Spleen (tissue), 11 donors: ENCODE data around the gene ACMSD. TPM values are rescaled to one million over a fixed set of nuclear protein-coding genes. Genes with fewer than 3 reads are reported as not detected.

Experiments
- DNase-seq: peaks from one replicate; pipeline ENCODE4 v3.0.0-alpha.2; 2020
- H3K27ac ChIP-seq, 8 donors: fragments of 200-600 bp; sonication (generic) in 7 of 8; 1 replicate in 4 of 8; 2 replicates in 4 of 8; pipeline versions ENCODE4 v1.5.0 to v1.8.0; 2016 to 2021; ENCODE audit warnings: inconsistent platforms in 4 of 8, mild to moderate bottlenecking in 4 of 8, moderate library complexity in 1 of 8
- H3K27me3 ChIP-seq, 7 donors: fragments of 200-600 bp; sonication (generic) in 6 of 7; replicated peaks in 1 of 7; 1 replicate in 4 of 7; 2 replicates in 3 of 7; pipeline versions ENCODE4 v1.5.0 to v1.8.0; 2016 to 2021; ENCODE audit warnings: inconsistent platforms in 3 of 7, mild to moderate bottlenecking in 1 of 7
- H3K36me3 ChIP-seq, 6 donors: fragments of 200-600 bp; sonication (generic) in 5 of 6; 1 replicate in 4 of 6; 2 replicates in 2 of 6; pipeline versions ENCODE4 v1.5.0 to v1.8.0; 2016 to 2021; ENCODE audit warnings: inconsistent platforms in 2 of 6
- H3K4me1 ChIP-seq, 6 donors: fragments of 200-600 bp; sonication (generic) in 5 of 6; 1 replicate in 3 of 6; 2 replicates in 3 of 6; pipeline versions ENCODE4 v1.5.0 to v1.8.0; 2016 to 2021; ENCODE audit warnings: inconsistent platforms in 3 of 6
- H3K4me3 ChIP-seq, 8 donors: fragments of 200-600 bp; sonication (generic) in 7 of 8; 1 replicate in 4 of 8; 2 replicates in 4 of 8; pipeline versions ENCODE4 v1.5.0 to v1.8.0; 2016 to 2021; ENCODE audit warnings: inconsistent platforms in 4 of 8, mild to moderate bottlenecking in 4 of 8, moderate library complexity in 2 of 8
- H3K9me3 ChIP-seq, 8 donors: fragments of 200-600 bp; sonication (generic) in 7 of 8; 1 replicate in 4 of 8; 2 replicates in 4 of 8; pipeline versions ENCODE4 v1.5.0 to v1.8.0; 2016 to 2021; ENCODE audit warnings: inconsistent platforms in 4 of 8
- POLR2A ChIP-seq, 3 donors: fragments of 450-650 bp; IDR thresholded peaks; one replicate each; pipeline ENCODE4 v1.5.1; 2017; ENCODE audit warnings: antibody characterized with exemption in 3 of 3, mild to moderate bottlenecking in 1 of 3
- POLR2AphosphoS5 ChIP-seq, 3 donors: sonication (generic); formaldehyde crosslinking; IDR thresholded peaks; one replicate each; pipeline ENCODE4 v1.5.1; 2017; ENCODE audit warnings: antibody characterized with exemption in 3 of 3
- WGBS, 5 donors: extraction: QIAGEN DNeasy Blood & Tissue Kit in 3 of 5; methylation state at CpG; one replicate each; pipeline versions ENCODE4 v1.1.5 to v1.1.7; 2013 to 2018; 5-methylcytosine and 5-hydroxymethylcytosine counted together
- intact Hi-C: fragments of 100-400 bp; cut with DNase I; formaldehyde crosslinking; loops from one replicate; pipeline ENCODE4 v1.15.0; 2023; ENCODE audit warnings: low total_unique reads
- polyA plus RNA-seq, 3 donors: library from polyadenylated mRNA; stranded (reverse); fragments of 200-250 nt; gene quantifications; one replicate each; pipeline ENCODE4 v1.2.1, GENCODE V29; 2013
- total RNA-seq, 7 donors: library from RNA; depleted of rRNA in 3 of 7; stranded (reverse); fragments of >200 nt in 3 of 7; fragmentation: NEBNext Ultra II Directional in 4 of 7; extraction: Animal tissue kit (Norgen Biotek cat#: 25700) in 4 of 7; gene quantifications; one replicate each; pipeline versions ENCODE4 v1.1.0 to v1.2.1, GENCODE V29; 2016 to 2021
- TF ChIP-seq, protein P1 (sequence below), 11 experiments: fragments of 200-600 bp in 7 of 11; fragments of 450-650 bp in 4 of 11; sonication (generic) in 4 of 11; IDR thresholded peaks in 8 of 11; conservative IDR thresholded peaks in 3 of 11; 1 replicate in 7 of 11; 2 replicates in 4 of 11; pipeline versions ENCODE4 v1.4.0 to v1.8.0; 2016 to 2021; ENCODE audit warnings: antibody characterized with exemption in 11 of 11, inconsistent platforms in 4 of 11, mild to moderate bottlenecking in 1 of 11
- donor health status: healthy with polysubstance abuse.
- donor health status: DM: no; HTN: no; CAD: no; lungs with moderate emphysema.
- donor health status: DM: no; HTN: no; CAD: no.
- donor health status: Bipolar disorder and iron deficiency.
- donor health status: healthy.
- donor health status: DM: no; HTN: no; CAD: no.
- donor health status: DM: yes; HTN: yes; CAD: no.

Gene ACMSD
- total and polyA plus RNA-seq, 10 donors = not detected

DNA sequence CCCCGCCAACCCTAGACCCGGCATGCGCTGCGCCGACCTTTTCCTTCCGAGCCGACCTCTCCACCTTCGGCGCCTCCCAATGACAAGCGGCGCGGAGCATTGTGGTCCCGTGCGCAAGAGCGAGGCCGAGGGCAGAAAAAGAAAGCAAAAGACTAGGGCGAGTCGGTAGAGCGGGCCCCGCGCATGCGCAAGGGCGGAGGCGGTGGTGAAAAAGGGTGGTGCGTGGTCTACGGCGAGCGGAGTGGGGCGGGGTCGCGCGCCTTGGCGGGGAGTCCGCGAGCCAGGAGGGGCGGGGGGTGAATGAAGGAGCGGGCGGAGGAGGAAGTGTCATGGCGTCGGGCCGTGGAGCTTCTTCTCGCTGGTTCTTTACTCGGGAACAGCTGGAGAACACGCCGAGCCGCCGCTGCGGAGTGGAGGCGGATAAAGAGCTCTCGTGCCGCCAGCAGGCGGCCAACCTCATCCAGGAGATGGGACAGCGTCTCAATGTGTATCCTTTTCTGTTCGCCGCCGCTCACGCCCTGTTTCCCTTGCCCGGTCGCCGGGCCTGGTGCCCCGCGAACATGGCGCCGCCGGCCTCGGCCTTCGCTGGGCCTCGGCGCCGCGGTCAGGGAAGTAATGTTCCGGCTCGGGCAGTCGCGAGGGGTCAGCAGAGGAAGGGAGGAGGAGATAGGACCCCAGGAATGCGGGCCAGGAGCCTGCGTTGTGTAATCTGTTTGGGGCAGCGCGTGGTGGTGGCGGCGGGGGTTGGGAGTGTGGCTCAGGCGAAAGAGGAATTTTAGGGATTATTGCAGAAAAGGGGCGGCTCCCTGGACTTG lies 80.3 kb downstream of the ACMSD start, which contains the start of gene CCNT2:
Gene CCNT2, plus strand, starts transcription at position 297 of the 815 bp plus-strand sequence. Its CDS starts 33 bp downstream, at position 330.
- 0 to 1% (median 0%) methylated on average over 44 to 83 of the region's 83 CpGs for WGBS, 5 donors
- intact Hi-C loops = no loop called here
- Histone ChIP-seq H3K36me3 (peaks cover 0 to 20% (median 0%) of the 10 kb centered on the region in 6 donors), H3K4me3 (peak within 1 kb of the TSS; percentile 80 to 96 (median 88)), H3K4me1 (peaks cover 33 to 58% (median 51%) of the 10 kb centered on the region in 6 donors), H3K27ac (peak within 1 kb of the TSS; percentile 93 to 99 (median 97)), H3K27me3 (no peaks in the 10 kb centered on the region), H3K9me3 (no peaks in the 10 kb centered on the region)
- TF ChIP-seq POLR2A (IDR thresholded peaks at IDR 0.05) (peak in 1 of 3 donors; percentile 7), POLR2AphosphoS5 (IDR thresholded peaks at IDR 0.05) (peak; percentile 85 to 96 (median 93))
- TF ChIP-seq, protein P1, sequence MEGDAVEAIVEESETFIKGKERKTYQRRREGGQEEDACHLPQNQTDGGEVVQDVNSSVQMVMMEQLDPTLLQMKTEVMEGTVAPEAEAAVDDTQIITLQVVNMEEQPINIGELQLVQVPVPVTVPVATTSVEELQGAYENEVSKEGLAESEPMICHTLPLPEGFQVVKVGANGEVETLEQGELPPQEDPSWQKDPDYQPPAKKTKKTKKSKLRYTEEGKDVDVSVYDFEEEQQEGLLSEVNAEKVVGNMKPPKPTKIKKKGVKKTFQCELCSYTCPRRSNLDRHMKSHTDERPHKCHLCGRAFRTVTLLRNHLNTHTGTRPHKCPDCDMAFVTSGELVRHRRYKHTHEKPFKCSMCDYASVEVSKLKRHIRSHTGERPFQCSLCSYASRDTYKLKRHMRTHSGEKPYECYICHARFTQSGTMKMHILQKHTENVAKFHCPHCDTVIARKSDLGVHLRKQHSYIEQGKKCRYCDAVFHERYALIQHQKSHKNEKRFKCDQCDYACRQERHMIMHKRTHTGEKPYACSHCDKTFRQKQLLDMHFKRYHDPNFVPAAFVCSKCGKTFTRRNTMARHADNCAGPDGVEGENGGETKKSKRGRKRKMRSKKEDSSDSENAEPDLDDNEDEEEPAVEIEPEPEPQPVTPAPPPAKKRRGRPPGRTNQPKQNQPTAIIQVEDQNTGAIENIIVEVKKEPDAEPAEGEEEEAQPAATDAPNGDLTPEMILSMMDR (IDR thresholded peaks at IDR 0.05 in 8 of 11, conservative IDR thresholded peaks at IDR 0.05 in 3 of 11) = peak in 4 of 11 experiments; percentile 15 to 37 (median 29)
- DNase-seq = peak; percentile 100

DNA sequence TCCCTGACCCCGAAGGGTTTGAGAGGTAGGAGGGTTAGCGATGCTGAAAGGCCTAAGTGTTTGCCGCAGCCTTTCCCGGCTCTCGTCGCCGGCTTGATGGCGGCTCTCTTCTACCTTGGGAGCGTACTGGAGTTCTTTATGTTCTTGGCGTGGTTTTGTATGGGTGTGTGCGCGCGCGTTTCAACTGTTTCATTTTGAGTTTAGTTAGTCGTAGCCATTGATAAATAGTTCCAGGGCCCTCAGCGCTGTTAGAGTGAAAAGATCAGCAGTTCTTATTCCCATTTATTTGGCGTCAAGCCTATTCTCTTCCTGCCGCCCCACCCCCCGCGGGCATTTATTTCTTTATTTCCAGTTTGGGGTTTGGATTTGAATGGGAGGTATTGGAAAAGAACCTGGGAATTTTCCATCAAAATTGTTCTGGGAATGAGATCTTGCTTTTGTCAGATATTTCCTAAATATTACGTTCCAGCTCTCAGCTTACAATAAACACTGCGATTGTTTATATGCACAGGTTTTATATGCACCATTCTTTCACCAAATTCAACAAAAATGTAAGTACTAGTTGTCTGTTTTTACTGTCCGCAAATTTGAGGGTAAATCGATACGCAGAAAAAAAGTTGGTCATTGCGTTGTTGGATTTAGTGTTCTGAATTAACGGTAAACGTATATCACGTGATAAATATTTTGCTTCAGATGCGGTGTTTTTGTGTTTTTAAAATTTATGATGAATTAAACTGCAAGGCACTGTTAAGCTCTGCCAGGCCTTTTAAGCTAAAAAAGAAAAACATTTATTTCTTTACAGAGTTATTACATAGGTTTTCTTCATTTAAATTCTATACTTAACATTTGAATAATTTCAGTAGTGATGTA lies 81.2 kb downstream of the ACMSD start:
- Histone ChIP-seq H3K27ac (peak overlapping the region; percentile 93 to 99 (median 97)), H3K4me1 (peaks cover 33 to 67% (median 59%) of the 10 kb centered on the region in 6 donors), H3K9me3 (no peaks in the 10 kb centered on the region), H3K36me3 (peaks cover 0 to 29% (median 0%) of the 10 kb centered on the region in 6 donors), H3K27me3 (no peaks in the 10 kb centered on the region), H3K4me3 (peak overlapping the region; percentile 80 to 96 (median 88))
- intact Hi-C loops = no loop called here
- DNase-seq = no peak
- TF ChIP-seq, protein P1 (IDR thresholded peaks at IDR 0.05 in 8 of 11, conservative IDR thresholded peaks at IDR 0.05 in 3 of 11) = no peak
- no peak for TF ChIP-seq POLR2A (IDR thresholded peaks at IDR 0.05)
- TF ChIP-seq POLR2AphosphoS5 (IDR thresholded peaks at IDR 0.05) = no peak
- WGBS, 5 donors = 1 to 3% (median 2%) methylated on average over 30 of the region's 30 CpGs

DNA sequence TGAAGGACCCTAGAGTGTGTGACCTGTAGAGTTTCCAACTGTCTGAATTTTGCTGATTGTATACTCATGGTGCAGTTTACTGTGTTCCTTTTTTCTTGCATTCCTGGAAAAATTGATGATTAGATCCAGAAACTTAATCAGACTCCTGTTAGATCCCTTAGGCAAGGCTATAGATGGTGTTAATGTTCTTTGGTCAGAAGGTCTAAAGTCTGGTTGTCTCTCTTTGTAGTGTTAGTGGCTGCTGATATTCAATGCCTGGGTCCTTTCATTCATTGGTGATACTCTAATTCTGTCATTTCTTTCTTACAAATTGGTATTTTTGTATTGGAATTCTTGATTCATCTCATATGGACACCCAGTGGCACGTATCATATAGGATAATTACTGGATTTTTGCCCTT lies 86.5 kb downstream of the ACMSD start:
- Histone ChIP-seq H3K27ac (no peak overlapping the region), H3K36me3 (peaks cover 0 to 52% (median 0%) of the 10 kb centered on the region in 6 donors), H3K27me3 (no peaks in the 10 kb centered on the region), H3K4me1 (peaks cover 49 to 100% (median 97%) of the 10 kb centered on the region in 6 donors), H3K9me3 (no peaks in the 10 kb centered on the region), H3K4me3 (no peak overlapping the region)
- no peak for DNase-seq
- TF ChIP-seq, protein P1 (IDR thresholded peaks at IDR 0.05 in 8 of 11, conservative IDR thresholded peaks at IDR 0.05 in 3 of 11) = no peak
- TF ChIP-seq POLR2A (IDR thresholded peaks at IDR 0.05) (no peak), POLR2AphosphoS5 (IDR thresholded peaks at IDR 0.05) (no peak)
- intact Hi-C loops = no loop called here
- WGBS, 5 donors = 86 to 100% (median 91%) methylated on average over 1 of the region's 1 CpG
